Chondrocyte (in vitro differentiated cells): ENCODE data around the gene SIGMAR1. TPM values are rescaled to one million over a fixed set of nuclear protein-coding genes. Genes with fewer than 3 reads are reported as not detected.

Experiments
- DNase-seq: peaks from one replicate; pipeline ENCODE4 v3.0.0; 2021; ENCODE audit warnings: mixed read lengths, low spot score
- H3K27ac Mint-ChIP-seq: one replicate; pipeline ENCODE4 v1.8.0; 2021; ENCODE audit warnings: mild to moderate bottlenecking, moderate library complexity, mixed read lengths; ENCODE audit not compliant: unreplicated experiment
- H3K27me3 Mint-ChIP-seq: 2 replicates; pipeline ENCODE4 v1.8.0; 2021; ENCODE audit warnings: low read depth, mixed read lengths
- H3K36me3 Mint-ChIP-seq: 2 replicates; pipeline ENCODE4 v1.8.0; 2021; ENCODE audit warnings: low read depth, mixed read lengths
- H3K4me1 Mint-ChIP-seq: 2 replicates; pipeline ENCODE4 v1.8.0; 2021; ENCODE audit warnings: low read depth, mild to moderate bottlenecking, mixed read lengths
- H3K4me3 Mint-ChIP-seq: one replicate; pipeline ENCODE4 v1.8.0; 2021; ENCODE audit warnings: mild to moderate bottlenecking, moderate library complexity, mixed read lengths; ENCODE audit not compliant: unreplicated experiment
- H3K9me3 Mint-ChIP-seq: 2 replicates; pipeline ENCODE4 v1.8.0; 2021; ENCODE audit warnings: low read depth, mixed read lengths
- total RNA-seq: library from RNA; stranded (reverse); gene quantifications from 3 replicates; pipeline ENCODE4 v1.2.1, GENCODE V29; 2021
- TF ChIP-seq, protein P1 (sequence below): fragments of 200-600 bp; sonication (generic); IDR thresholded peaks from 2 replicates; pipeline ENCODE4 v1.5.0; 2021; ENCODE audit warnings: antibody characterized with exemption, mild to moderate bottlenecking, moderate library complexity

Gene SIGMAR1
- total RNA-seq, 1 donor from 2014 or later, result 76.7 TPM

DNA sequence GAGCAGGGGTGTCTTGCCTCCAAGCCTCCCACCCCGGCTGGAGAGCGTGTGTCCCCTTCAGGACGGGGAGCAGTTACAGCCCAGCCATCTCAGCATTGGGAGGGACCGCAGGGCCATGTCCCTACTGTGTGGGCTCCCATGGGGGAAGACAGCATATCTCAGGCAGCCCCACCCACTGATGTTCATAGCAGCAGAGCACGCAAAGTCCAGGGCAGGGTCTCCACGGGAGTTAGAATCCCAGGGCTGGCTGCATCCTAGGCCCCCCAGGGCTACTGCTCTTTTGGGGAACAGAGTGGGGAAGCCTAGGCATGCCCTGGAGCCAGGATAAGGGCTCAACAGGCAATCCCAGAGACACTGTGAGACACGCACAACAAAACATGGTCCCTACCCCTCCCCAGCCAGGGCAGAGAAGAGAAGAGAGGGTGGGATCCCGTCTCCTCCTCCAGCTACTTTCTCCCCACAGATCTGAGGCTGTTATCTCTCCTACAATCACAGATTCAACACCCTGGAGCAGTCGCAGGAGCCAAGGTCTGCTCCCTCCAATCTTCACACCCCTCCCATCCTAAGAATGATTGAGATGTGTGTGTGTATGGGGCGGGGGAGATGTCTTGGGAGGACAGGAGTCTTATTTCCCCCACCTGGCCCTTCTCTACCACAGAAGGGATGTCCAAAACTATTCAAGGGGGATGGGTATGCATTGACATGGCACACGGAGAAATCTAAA lies 51.5 kb downstream of the SIGMAR1 start:
- peaks cover 64% of the 10 kb centered on the region for H3K27me3 Mint-ChIP-seq
- no peak for DNase-seq
- TF ChIP-seq, protein P1, sequence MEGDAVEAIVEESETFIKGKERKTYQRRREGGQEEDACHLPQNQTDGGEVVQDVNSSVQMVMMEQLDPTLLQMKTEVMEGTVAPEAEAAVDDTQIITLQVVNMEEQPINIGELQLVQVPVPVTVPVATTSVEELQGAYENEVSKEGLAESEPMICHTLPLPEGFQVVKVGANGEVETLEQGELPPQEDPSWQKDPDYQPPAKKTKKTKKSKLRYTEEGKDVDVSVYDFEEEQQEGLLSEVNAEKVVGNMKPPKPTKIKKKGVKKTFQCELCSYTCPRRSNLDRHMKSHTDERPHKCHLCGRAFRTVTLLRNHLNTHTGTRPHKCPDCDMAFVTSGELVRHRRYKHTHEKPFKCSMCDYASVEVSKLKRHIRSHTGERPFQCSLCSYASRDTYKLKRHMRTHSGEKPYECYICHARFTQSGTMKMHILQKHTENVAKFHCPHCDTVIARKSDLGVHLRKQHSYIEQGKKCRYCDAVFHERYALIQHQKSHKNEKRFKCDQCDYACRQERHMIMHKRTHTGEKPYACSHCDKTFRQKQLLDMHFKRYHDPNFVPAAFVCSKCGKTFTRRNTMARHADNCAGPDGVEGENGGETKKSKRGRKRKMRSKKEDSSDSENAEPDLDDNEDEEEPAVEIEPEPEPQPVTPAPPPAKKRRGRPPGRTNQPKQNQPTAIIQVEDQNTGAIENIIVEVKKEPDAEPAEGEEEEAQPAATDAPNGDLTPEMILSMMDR, result no peak
- H3K36me3 Mint-ChIP-seq, result no peaks in the 10 kb centered on the region
- H3K9me3 Mint-ChIP-seq, result no peaks in the 10 kb centered on the region
- no peak overlapping the region for H3K27ac Mint-ChIP-seq
- H3K4me1 Mint-ChIP-seq, result peaks cover 16% of the 10 kb centered on the region
- H3K4me3 Mint-ChIP-seq, result no peak overlapping the region

DNA sequence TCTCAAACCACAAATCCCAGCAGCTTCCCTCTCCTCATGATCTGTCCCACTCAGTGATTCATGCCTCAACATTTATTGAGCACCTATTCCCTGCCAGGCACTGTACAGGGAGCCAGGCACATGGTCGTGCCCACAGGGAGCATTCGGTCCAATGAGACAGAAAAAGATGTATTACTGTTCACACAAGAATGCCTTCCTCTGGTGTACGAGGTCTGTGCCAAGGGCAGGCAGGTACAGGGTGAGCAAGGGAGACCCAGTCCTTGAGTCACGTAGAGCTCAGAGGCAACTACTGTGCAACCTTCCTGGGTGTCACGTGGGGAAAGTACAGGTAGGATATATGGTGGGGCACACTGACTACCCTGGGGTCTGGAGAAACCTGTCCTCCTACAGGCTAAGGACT lies 52.6 kb downstream of the SIGMAR1 start:
- Mint-ChIP-seq H3K4me3 (no peak overlapping the region), H3K9me3 (no peaks in the 10 kb centered on the region), H3K4me1 (peaks cover 10% of the 10 kb centered on the region), H3K27me3 (peaks cover 73% of the 10 kb centered on the region), H3K36me3 (no peaks in the 10 kb centered on the region), H3K27ac (no peak overlapping the region)
- TF ChIP-seq, protein P1, result no peak
- DNase-seq, result no peak

Other genes with a start within 250 kb of the SIGMAR1 start
- gene FAM219A, start 179.2 kb downstream of the SIGMAR1 start, total RNA-seq, result 24.5 to 37.5 TPM (median 35.7 TPM) in 3 replicates
- gene DNAI1, start 179.0 kb downstream of the SIGMAR1 start, total RNA-seq, result 0.25 TPM in 1 of 3 replicates, not detected in the others
- gene ENHO, start 114.8 kb downstream of the SIGMAR1 start, total RNA-seq, result 0.97 to 1.6 TPM (median 1.3 TPM) in 3 replicates
- gene CNTFR, start 48.1 kb downstream of the SIGMAR1 start, total RNA-seq, result 0.12 TPM in 1 of 3 replicates, not detected in the others
- gene RPP25L, start 25.7 kb downstream of the SIGMAR1 start, total RNA-seq, result 10.6 to 11.0 TPM (median 10.9 TPM) in 3 replicates
- 79.5 to 105 TPM (median 79.5 TPM) in 3 replicates for gene DCTN3, start 17.3 kb downstream of the SIGMAR1 start, total RNA-seq
- 0.20 TPM in 1 of 3 replicates, not detected in the others for gene ARID3C, start 8.7 kb downstream of the SIGMAR1 start, total RNA-seq
- 35.5 to 51.8 TPM (median 38.2 TPM) in 3 replicates for gene GALT, start 8.9 kb upstream of the SIGMAR1 start, total RNA-seq
- 32.0 to 33.7 TPM (median 32.9 TPM) in 3 replicates for gene IL11RA, start 14.4 kb upstream of the SIGMAR1 start, total RNA-seq
- not detected in 3 replicates for gene CCL27, start 24.9 kb upstream of the SIGMAR1 start, total RNA-seq
- not detected in 3 replicates for gene CCL19, start 53.5 kb upstream of the SIGMAR1 start, total RNA-seq
- not detected in 3 replicates for gene CCL21, start 72.3 kb upstream of the SIGMAR1 start, total RNA-seq